Stimulated activated CD4-positive, alpha-beta T cell treated with anti-CD3 and anti-CD28 coated beads, Interleukin-15, amount 100 ng/mL, for 24 hours (primary cell): ENCODE results near the gene FA2H.
"Not testable (repeated sequence)": the region's sequence is repeated elsewhere in the genome, so short reads cannot be mapped to it uniquely, and the experiment has no call there.

Experiments used
- DNase-seq: peaks from one replicate; pipeline ENCODE4 v3.0.0-alpha.2; 2020

FA2H gene

DNA sequence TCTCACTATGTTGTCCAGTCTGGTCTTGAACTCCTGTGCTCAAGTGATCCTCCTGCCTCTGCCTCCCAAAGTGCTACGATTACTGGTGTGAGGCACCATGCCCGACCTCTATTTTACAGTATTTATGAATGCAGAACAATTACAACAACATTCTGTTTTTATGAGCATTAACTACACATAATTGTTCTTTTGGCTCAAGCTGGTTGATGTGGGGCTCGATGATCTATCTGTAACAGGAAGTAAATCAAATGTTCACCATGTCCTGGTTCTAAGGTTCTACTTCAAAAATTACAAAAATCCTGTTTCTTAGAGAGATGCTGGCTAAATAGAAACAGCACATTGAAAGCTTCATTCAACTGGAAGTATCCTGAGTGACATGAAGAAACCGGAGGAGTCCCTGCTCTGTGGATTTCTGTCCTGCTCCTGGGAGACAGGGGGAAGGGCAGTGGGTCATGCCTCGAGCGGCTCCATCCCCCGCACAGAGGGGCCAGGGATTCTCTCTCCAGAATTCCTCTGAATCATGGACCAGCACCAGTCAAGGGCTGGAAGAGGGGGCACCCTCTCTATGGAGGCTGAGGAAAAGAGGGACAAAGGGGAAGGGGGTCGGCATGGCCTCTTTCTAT, 31.5 kb downstream of the FA2H start:
- DNase-seq: no peak

DNA sequence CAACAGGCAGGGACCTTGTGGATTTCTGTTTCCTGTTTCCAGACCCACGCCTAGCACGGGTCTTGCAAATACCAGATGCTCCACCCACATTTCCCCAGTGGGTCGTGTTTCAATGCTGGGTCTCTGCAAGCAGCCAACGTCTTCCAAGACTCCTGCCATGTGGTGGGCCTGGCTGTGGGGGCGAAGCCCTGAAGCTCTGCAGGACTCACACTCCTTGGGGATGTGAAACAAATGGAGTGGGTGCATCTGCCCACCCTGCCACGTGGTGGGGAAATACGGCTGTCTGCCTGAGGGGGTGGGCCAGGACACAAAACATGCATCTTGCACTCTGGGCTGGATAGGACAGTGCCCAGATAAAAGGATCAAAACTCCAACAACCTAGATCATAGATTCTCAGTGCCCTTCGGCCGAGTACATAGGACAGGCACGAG, 32.6 kb downstream of the FA2H start:
- no peak for DNase-seq

DNA sequence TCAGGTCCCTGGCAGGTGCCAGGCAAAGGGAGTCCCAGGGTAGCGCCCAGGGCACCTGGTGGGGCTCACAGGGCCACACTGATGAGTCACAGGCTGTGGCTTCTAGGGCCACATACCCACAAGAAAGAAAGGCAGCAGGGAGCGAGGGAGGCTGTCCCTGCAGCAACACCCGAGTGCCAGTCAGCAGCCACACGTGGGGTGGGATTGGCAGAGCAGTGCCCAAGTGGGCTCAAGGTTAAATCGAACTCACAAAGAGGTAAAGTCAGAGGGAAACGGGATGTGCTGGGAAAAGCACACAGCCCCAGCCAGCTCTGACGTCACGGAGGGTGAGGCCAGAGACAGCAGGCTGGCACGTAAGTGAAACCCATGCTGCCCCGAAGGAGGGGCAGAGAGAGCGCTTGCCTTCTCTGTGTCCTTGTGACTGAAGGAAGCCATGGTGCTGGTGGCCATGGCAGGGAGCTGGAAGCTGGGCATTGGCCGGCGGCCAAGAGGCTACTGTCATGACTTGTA, 33.8 kb downstream of the FA2H start:
- DNase-seq: no peak

DNA sequence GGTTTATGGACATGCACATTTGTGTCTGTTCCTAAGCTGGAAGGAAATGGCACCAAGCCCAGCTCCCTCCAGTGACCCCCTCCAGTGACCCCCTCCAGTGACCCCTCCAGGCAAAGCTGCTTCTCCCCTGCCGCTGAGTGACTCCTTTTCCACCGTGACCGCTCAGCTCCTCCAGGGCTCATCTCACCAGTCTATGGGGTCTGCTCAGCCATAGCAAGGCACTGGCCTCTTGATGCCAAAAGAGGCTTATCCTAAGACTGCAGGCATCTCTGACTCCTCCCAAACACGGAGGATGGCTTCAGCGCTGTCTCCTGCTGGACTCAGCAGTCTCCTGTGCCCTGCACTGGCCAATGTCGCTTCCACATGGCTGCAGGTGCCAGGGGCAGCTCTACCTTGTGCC, 35.3 kb downstream of the FA2H start:
- DNase-seq: no peak

DNA sequence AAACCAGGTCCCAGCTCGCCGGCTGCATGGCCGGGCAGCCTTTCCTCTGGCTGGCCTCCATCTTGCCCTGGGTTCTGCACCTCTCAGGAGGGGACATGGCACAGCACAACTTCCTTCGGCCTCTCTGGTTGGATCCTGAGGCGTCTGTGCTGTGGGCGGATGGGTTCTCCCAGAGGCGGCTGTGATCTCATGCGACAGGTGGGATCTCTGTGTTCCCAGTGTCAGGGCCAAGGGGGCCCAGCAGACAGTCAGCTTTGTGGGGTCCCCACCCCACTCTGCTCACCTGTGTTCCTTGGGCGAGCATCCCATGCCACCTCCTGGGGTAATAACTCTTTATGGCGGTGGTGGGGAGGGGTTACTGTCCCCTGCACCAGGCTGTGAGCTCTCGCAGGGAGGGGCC, 35.8 kb downstream of the FA2H start:
- no peak for DNase-seq

DNA sequence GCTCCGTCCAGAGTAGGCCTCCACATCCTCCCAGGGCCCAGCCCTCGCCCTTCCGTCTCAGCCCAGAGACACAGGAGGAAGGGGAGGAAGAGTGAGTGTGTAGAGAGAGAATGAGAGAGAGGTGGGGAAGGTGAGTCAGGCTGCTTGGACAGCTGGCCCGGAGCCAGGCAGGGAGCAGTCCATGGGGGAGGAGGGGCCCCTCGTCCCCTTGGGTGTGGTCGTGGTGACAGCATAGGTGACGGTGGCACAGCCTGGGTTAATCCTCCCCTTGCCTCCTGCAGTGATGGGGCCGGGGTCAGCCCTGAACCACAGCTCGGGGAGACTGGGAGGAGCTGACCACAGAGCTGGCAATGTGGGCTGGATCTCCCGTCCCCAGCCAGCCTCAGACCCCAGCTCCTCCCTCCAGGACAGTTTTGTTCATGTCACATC, 36.5 kb downstream of the FA2H start:
- no peak for DNase-seq

DNA sequence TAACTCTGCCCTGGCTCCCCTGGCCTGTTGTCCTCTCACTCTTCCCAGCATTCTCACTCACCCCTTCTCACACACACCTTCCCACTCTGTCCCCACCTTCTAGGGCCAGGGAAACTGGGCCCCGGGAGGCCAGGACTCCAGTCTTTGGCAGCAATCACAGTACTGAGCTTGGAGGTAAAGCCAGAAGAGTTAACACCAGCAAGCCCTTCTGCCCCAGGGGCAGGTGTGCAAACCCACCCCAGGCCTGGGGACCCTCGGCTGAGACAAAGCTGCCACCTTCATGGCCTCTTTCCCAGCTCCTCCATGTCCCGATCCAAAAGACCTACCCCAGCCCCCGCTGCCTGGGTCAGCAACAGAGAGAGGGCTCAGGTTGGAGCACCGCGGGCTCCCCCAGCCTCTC, 37.1 kb downstream of the FA2H start:
- no peak for DNase-seq

DNA sequence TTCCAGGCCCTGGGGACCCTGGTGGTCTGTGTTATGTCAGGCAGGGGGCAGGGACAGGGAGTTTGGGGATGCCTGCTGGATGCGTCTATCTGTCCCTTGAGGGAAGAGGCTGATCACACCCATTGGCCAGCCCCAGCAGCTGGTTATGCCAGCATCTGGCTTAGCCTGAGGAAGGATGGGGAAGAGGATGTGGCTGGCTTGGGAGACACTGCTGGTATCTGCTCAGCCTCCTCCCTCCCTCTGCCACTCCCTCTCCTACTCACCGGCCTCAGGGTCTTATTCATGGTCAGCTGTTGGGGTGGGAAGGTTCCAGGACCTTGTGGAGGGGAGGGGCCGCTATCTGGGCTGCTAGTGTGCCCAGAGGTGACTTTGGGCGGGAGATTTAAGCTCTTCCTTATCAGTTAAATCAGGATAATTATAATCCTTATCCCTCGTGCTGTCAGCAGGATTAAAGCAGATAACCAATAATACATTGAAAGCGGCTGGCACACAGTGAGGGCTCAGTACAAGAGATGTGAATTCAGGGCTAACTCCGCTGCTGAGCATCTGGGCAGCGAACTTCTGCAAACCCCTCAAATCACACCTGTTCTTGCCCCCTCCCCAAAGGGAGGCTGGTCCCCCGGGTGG, 38.0 kb downstream of the FA2H start:
- DNase-seq: no peak

DNA sequence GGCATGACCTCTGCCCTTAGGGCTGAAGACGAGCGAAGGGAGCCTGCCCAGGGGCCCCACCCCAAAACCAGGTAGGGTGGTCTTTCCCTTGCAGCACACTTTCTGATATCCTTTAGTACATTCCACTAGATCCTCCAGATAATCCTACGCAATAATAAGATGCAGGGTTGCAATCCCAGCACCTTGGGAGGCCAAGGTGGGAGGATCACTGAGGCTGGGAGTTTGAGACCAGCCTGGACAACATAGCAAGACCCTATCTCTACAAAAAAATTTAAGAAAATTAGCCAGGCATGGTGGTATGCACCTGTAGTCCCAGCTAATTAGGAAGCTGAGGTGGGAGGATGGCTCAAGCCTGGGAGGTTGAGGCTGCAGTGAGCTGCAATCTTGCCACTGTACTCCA, 39.1 kb downstream of the FA2H start:
- DNase-seq: no peak

DNA sequence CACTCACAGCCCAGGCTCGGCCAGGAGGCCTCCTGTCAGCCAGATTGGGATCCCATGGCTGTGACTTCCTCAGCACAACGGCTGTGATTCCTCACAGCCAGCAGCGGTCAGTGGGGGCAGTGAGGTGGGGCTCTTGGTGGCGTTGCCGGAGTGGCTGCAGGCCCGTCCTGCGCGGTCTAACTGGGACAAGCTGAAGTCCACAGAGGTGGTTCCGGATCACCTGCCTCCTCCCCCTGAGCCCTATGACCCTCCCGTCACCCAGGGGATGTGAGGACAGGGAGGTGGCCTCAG, 39.5 kb downstream of the FA2H start:
- DNase-seq: no peak

DNA sequence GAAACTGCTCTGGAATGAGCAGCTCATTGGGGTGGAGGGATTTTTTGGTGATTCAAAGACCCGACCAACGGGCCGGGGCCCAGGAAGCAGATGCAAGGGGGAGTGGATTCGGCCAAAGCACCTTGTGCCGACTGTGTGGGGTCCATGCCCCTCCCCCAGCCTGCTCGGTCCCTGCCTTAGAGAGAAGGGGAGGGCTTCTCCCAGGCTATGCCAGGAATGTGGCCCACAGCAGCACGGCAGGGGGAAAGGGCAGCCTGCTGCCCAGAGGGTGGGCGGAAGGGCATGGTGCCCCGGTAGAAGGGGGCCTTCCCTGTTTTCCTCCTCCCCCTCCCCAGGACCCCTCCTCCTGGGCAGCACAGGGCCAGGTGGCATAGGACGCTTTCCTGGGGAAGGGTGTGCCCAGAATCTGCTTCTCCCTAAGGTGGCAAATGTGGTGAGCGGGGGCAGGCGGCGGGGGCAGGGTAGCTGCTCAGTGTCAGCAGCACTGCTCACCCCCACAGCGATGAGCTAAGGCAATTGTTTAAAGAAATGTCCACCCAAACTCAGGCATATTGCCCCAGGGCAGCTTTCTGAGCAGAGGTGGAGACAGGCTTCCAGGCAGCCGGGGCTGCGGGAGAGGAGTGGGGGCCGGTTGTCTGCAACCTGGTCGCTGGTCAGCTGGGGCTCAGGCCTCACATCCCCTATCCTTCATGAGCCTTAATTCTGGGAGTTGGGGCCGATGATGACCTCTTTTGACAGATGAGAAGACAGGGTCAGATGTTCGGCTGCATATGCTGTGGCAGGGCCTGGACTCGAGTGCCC, 40.1 kb downstream of the FA2H start:
- DNase-seq: no peak

DNA sequence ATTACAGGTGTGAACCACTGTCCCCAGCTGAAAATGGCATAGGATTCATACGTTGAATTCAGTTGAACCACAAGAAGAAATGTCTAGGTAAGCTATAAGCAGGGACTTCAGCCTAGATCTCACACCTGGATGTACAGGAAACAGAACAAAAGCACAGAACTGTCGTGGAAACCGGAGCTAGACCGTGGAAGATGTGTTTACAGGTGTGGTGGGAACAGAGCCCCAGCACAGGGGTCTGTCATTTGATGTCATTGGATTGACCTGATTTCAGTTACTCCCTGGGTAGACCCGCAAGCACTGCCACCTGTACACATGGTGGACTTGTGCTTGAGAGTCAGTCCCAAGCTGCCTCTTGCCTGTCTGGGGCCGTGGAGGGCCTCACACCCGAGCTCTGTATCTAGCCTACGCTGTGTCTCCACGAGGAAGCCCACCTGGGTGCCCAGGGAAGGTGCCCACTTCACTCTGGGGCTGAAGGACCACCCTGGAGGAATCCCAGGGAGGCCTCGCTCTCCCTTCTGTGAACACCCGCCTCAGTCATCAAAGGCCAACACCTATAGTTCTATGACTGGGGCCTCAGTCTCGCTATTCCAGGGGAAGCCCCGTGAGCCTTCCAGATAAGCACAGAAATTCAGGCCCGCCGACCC, 41.8 kb downstream of the FA2H start:
- DNase-seq: no peak

DNA sequence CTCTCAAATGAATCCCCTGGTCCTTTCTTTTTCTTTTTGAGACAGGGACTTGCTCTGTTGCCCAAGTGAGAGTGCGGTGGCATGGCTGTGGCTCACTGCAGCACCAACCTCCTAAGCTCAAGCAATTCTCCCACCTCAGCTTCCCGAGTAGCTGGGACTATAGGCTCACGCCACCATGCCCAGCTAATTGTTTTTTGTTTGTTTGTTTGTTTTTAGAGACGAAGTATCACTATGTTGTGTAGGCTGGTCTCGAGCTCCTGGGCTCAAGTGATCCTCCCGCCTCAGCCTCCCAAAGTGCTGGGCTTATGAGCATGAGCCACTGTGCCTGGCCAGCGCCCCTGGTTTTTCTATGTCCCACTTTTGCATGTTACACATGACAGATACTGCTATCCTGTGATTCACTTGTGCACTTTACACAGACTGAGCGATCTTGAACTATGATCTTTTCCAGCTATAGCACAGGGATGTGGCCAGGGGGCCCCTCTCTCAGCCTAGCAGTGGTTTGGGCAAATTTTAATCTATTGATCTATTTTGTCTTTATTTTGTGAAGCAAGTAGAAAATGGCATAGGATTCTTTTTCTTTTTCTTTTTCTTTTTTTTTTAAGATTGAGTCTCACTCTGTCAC, 42.7 kb downstream of the FA2H start:
- DNase-seq: no peak

DNA sequence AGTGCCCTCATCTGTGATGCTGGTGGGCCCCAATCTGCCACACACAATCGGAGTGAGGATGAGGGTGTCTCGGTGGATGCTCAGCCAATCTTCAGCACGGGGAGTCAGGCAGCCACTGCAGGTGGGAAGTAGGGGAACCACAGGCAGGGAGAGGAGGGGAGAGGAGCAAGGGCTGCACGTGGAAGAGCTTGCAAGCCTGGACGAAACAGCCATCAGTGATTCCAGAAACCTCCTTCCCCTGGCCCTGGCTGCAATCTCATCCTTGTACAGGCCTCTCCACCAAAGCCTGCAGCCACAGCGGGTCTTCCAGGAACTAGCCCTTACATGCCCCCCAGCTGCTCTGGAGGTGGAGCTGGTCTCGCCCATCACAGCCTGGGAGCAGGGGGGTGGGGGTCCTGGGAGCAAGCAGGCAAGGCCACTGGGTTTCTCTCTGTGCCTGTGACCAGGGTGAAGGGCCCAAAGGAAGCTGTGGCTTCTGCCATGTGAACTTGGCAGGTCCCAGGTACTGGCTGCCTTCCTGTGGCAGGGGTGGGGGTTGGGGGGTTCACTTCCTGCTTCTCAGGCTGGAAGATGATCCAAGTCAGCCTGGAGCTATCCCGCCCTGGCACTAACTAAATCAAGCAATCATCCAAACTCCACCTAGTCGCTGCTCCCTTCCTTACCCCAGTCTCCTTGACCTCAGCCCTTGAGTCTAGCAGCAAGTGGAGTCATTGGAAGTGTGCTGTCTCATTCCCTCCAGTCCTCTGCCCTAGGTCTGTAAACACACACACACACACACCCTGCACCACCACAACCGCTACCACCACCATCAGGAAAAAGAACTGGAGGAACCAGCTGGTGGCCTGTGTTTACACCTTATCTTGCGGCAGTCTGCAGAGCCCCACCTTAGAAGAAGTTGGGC, 44.6 kb downstream of the FA2H start:
- DNase-seq: no peak

DNA sequence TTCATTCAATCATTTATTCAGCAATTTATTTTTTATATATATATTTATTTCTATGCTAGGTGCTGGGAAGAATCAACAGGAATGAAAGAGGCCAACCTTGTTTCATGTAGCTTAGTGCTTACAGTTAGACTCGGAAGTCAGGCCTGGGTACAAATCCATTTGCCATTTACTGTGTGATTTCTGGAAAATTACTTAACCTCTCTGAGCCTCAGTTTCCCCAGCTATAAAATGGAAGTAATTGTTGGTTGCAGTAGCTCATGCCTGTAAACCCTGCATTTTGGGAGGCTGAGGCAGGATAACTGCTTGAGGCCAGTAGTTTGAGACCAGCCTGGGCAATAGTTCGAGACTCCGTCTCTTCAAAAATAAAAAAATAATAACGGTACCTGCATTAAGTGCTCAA, 46.7 kb downstream of the FA2H start:
- no peak for DNase-seq

DNA sequence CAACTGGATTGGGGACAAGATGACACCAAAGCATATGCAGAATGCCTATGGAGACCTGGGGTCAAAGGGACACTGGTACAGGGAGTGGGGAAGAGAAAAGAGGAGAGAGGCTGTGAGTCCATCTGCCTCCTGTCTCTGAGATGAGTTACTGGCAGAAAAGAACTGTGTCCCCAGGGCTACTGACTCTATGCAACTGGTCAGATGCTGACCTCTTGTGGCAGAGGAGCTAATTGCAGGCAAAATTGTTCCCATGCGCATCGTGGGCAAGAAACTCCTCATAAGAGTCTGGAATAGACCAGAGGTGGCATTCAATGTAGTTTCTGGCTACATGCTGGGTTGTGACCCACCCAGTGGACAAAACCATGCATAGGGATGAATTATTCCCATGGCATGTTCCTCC, 47.9 kb downstream of the FA2H start:
- DNase-seq: peak; percentile 63

DNA sequence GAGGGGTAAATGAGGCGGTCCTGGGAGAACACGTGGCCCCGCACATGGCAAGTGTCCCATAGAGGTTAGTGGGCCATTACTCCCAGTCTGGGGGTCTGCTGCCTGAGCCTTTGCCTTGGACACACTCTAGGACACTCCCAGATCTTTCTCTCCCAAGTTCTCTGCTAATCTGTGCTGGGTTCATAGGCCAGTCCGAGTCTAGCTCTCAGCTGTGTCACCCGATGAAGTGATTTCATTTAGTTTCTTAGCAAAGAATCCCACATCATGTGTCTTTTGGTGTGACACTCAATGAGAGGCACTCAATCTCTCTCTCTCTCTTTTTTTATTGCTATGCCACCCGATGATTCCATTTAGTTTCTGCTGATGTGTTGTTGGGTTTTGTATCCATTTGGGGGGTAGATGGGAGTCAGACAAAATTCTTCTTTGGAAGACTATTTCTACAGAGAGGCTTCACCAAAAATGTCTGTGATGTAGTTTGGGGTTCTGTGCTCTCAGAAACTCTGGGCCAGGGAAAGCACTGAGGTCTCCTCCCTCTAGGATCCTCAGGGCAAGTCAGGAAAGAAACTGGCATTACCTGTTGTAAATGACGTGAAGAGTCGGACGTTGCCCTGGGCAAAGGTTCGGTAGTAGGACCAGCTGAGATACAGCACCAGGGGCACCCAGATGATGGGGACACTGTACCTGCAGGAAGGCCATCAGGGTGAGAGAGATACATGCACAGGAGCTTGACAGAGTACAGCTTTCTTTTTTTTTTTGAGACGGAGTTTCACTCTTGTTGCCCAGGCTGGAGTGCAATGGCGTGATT, 48.8 kb downstream of the FA2H start:
- DNase-seq: no peak

DNA sequence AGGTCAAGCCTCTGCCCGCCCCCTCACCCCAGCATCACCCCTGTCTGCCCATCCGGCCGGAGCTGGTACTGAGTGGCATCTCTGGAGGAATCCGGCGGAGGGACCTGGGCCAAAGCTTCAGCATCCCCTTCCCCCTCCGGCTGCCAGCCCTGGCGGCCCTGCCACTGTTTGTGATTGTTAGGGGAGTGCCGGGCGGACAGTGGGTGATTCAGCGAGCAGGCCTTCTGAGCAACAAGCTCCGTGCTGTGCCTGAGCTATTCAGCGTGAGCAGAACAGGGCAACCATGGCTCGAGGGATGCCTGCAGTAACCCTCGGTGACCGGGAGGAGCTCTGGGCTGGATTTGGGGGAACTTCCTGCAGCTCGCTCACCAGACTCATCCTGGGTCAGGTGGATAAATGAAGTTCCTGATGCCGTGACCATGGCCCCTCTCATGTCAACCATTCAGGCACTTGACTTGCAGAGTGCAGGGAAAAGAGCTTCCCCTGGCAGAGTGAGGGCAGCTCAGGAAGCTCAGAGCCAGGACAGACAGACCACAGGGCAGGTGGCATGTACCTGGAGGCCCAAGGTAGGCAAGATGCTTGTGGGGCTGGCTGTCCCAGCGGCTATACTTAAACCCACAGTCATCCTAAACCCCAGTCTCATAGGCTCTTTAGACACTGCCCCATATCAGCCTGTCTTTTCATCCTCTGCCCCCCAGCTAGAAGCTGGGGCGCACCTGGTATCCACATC, 49.6 kb downstream of the FA2H start:
- no peak for DNase-seq

DNA sequence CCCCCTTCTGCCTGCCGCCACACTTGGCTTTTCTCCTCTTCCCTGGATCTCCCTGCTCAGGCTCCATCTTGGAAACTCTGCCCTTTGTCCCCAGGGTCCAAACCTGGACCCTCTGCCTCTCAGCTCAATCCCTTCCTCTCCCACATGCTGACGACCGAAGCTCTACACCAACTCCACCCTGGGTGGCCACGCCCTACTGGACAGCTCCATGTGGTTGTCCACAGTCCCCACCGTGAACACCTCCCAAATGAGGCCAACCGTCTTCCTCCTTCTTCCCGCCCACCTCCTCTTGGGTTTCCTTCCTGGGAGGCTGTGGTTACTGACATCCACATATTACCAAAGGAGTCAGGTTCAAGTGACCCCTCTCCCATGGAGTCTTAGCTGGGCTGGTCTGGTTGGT, 51.4 kb downstream of the FA2H start:
- no peak for DNase-seq

DNA sequence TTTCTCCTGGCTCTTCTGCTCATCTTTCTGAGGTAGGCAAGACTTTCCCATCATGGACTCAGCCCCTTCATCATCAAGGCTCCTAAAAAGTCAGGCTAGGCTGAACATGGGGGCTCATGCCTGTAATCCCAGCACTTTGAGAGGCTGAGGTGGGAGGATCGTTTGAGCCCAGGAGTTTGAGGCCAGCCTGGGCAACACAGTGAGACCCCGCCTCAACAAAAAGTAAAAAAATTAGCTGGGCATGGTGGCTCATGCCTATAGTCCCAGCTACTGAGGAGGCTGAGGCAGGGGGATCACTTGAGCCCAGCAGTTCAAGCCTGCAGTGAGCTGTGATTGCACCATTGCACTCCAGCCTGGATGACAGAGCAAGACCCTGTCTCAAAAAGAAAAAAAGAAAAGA, 52.5 kb downstream of the FA2H start:
- DNase-seq: not testable (repeated sequence)

DNA sequence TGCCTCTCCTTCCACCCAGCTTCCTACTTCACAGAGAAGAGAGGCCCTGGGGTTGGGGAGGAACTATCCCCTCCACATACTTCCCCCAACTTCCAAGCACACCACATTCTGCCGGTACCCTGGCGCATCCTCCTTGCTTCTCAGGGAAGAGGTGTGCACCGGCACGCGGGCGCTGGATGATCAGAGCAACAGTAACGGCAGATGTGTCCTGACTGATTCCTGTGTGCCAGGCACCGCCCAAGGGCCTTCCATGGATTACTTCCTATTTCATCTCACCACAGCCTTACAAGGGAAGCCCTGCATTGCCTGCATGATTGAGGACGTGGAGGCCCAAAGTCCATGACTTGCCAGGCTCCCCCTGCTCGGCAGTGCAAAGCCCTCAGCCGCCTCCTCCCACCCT, 52.9 kb downstream of the FA2H start:
- DNase-seq: no peak
